ENCODE data around the gene TJP3.
A peak's percentile ranks its signal among the peaks of the same experiment; 100 is the strongest.

The TJP3 gene

GRCh38 chr19:3770136-3770999, 62.2 kb downstream of the TJP3 start:
- no peak for DNase-seq

GRCh38 chr19:3771000-3771905, 63.1 kb downstream of the TJP3 start:
- DNase-seq = no peak

GRCh38 chr19:3771906-3772455, 63.8 kb downstream of the TJP3 start, which contains the start of gene RAX2:
TSS of gene RAX2 (minus strand) at chr19:3772228. CDS start at chr19:3771742, 486 bp downstream.
- DNase-seq = no peak

GRCh38 chr19:3773814-3774515, 65.8 kb downstream of the TJP3 start:
- no peak for DNase-seq

- no peak for DNase-seq
These were observed 66.6 kb downstream of the TJP3 start for GRCh38 chr19:3774621-3775373.

DNA sequence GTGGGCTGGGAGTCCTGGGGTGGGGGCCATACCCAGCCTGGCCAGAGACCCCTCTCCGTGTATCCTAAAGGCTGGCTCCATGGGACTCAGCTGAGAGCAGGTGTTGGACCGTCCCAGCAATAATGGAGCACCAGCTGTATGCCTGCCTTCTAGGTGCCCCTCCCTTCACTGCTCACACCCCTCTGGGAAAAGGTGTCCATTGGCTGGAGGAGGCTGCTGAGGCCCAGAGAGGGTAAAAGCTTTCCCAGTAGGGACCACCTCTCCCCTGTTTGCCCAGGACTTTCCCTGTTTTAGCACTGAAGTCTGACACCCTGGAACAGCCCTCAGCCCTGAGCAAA, 67.2 kb downstream of the TJP3 start:
- DNase-seq = no peak

- DNase-seq = no peak
These were observed 67.6 kb downstream of the TJP3 start for GRCh38 chr19:3775831-3776230.

DNA sequence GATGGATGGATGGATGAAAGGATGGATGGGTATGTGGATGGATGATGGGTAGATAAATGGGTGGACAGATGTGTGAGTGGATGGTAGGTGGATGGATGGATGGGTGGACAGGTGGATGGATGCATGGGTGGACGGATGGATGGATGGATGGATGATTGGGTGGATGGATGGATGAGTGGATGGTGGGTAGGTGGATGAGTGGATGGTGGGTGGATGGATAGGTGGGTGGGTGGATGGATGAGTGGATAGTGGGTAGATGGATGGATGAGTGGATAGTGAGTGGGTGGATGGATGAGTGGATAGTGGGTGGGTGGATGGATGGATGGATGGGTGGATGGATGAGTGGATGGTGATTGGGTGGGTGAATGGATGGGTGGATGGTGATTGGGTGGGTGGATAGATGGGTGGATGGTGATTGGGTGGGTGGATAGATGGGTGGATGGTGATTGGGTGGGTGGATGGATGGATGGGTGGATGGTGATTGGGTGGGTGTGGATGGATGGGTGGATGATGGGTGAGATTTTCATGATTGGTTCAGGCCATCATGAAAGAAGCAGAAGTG, 68.4 kb downstream of the TJP3 start:
- no peak for DNase-seq

GRCh38 chr19:3778104-3778867, 70.1 kb downstream of the TJP3 start:
- no peak for DNase-seq

- DNase-seq = no peak
These were observed 70.9 kb downstream of the TJP3 start for GRCh38 chr19:3778899-3779723.

DNA sequence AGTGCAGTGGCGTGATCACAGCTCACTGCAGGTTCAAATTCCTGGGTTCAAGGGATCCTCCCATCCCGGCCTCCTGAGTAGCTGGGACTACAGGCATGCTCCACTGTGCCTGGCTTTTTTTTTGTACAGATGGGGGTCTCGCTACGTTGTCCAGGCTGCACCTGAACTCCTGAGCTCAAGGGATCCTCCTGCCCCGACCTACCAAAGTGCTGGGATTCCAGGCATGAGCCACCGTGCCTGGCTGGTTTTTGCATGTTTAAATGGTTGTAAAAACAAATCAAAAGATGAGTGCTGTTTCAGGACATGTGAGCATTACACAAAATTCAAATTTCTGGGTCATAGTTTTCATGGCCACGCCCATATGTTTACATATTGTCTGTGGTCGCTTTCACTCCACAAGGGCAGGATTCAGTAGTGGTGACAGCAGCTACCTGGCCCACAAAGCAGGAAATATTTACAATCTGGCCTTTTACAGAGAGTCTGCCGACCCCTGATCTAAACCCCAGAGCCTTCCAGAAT, 72.7 kb downstream of the TJP3 start:
- DNase-seq = no peak

DNA sequence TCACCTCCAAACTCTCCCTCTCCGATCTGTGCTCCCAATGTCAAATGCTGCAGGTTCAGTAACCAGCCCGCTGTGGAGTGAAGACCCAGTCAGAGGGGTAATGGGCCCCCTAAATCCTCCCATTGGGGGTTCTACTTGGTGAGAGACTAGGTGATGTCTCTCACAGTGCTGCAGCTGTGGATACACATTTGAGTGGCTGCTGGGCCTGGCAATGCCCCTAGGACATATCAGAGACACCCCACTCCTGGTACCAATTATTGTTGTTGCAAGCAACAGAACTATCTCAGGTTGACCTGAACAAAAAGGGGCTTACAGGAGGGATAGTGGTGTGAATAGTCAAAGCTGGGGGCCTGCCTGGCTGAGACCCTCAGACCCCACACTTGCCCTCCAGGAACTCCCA, 73.4 kb downstream of the TJP3 start:
- no peak for DNase-seq

GRCh38 chr19:3782330-3782729, 74.1 kb downstream of the TJP3 start:
- no peak for DNase-seq

- DNase-seq = no peak
These were observed 74.7 kb downstream of the TJP3 start for GRCh38 chr19:3782903-3783302.

DNA sequence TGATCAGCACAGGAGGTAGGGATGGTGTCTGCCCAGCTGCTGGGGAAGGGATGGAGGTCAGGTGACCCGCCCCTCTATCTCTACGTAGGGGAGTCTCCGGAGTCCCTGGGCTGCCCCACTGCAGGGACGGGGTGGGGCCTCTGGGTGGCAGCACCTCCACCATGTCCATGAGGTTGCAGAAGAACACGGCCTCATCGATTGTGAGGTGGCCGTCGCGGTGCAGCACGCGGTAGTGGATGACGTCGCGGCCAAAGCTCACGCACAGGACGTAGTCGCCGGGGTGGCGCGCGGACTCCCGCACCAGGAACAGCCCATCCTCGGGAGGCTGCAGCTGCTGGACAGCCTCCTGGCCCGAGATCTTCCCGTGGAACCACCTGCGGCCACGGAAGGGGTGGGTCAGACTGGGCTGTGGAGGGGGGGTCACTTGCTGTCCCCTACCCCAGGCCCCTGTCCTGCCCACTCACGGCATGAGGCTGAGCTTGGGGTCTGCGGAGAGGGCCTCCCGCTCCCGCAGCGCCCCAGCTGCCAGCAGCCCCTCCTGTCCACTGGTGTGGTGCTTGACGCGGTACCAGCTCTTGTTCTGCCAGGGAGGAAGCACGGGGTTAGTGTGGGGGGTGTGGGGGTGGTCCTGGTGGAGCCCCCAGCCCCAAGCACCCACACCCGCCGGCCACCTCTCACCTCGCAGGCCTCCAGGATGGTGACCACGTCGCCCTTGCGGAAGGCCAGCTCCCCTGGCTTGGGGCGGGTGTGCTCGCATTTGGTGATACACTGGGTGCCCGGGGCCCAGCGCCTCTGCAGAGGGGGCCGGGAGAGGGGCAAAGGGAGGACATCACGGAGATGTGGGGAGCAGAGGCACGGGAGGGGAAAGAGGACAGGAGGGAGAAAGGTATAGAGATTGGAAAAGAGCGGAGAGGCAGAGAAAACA, 75.7 kb downstream of the TJP3 start:
- peak; percentile 16 for DNase-seq

DNA sequence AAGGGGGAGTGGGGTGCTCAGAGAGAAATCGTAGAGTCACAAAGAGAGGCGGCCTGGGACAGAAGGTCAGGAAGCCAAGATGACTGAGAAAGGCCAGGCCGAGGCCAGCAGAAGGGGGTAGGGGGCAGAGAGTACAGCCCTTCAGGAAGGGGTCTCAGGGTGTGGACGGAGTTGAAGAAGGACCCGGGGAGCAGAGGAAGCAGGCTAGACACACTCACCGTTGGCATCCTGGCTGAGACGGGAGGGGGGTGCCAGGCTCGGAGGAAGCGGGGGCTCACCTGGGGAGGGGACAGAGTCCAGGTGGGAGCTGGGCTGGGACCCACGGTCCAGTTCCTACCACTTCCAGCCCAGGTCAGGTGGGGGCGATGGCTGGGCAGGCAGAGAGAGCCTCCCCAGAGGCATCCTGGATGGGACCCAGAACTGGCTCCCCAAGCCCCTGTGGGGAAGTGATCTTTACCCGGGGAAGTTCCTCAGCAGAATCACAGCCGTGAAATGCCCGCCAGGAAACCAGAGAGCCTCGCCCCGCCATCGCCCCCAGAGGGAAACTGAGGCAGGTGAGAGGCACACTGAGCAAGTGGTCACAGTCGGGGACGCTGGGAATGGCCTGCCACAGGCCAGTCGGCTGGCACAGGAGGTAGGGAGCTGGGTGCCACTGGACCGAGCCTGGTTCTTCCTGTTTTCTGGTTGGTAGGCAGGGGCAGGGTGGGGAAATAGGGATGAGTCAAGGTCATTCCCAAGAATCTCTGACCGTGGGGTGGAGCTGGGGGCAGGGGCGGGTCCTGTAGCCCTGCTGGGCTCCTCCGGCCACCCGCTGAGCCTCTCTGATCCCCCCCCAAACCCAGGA, 76.6 kb downstream of the TJP3 start:
- no peak for DNase-seq

DNA sequence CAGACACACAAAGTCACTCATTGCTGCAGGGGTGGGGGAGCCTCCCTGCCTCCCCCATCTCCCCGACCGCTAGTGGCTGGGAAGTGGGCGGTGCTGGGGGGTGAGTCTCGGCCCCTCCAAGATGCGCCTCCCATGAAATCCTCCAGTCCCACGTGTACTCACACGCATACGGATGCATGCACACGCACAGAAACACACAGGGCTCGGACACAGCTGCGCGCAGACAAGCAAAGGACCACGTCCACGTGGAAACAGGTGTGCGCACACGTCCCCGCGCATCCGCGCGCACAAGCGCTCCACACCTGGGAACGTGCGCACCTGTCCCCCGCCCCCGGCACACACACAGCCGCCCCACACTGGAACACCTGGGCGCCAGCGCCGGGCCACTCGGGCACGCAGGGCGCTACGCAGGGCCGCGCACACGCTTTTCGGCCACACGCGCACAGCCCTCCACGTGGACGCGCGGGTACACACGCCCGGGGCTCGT, 77.3 kb downstream of the TJP3 start:
- no peak for DNase-seq

Measured in T-helper 9 cell (primary cell).